K562 (cell line): ENCODE measurements around the gene RSAD1. TPM values are rescaled to one million over a fixed set of nuclear protein-coding genes. Genes with fewer than 3 reads are reported as not detected.

Source experiments
- BRF1 ChIP-seq: IDR thresholded peaks from 3 replicates; pipeline ENCODE4 v1.6.1; 2011; ENCODE audit warnings: borderline replicate concordance, mild to moderate bottlenecking; ENCODE audit not compliant: insufficient read length; ENCODE audit errors: extremely low read depth
- ELK1 ChIP-seq: sonication (generic); formaldehyde crosslinking; IDR thresholded peaks from 2 replicates; pipeline ENCODE4 v1.8.1; 2022; ENCODE audit warnings: missing genetic modification reagents
- KDM4B ChIP-seq, 2 experiments: fragments of 450-650 bp in 1 of 2; sonication (generic) in 1 of 2; IDR thresholded peaks; 2 replicates each; pipeline ENCODE4 v1.6.1; 2016 to 2017; ENCODE audit warnings: borderline replicate concordance in 2 of 2, antibody characterized with exemption in 1 of 2, low read depth in 1 of 2, mild to moderate bottlenecking in 1 of 2
- KLF1 ChIP-seq: fragments of 450-650 bp; IDR thresholded peaks from 2 replicates; pipeline ENCODE4 v1.6.1; 2016; ENCODE audit warnings: missing genetic modification characterization, missing compliant biosample characterization
- KLF6 ChIP-seq: fragments of 250-450 bp; sonication (Bioruptor Pico); IDR thresholded peaks from 2 replicates; pipeline ENCODE4 v1.4.0; 2020; ENCODE audit warnings: mild to moderate bottlenecking, moderate library complexity, borderline replicate concordance
- LARP7 ChIP-seq: fragments of 450-650 bp; IDR thresholded peaks from 2 replicates; pipeline ENCODE4 v1.6.1; 2016
- MXD1 ChIP-seq: fragments of 250-450 bp; sonication (Bioruptor Pico); IDR thresholded peaks from 2 replicates; pipeline ENCODE4 v1.8.0; 2021; ENCODE audit warnings: borderline replicate concordance, mild to moderate bottlenecking, moderate library complexity; ENCODE audit not compliant: poor library complexity, severe bottlenecking
- NR4A1 ChIP-seq, 2 experiments: fragments of 250-450 bp in 1 of 2; fragments of 450-650 bp in 1 of 2; sonication (Bioruptor Pico) in 1 of 2; IDR thresholded peaks; 2 replicates each; pipeline versions ENCODE4 v1.4.0 to v1.6.1; 2016 to 2020; ENCODE audit warnings: mild to moderate bottlenecking in 2 of 2, missing compliant biosample characterization in 1 of 2, missing genetic modification characterization in 1 of 2, moderate library complexity in 1 of 2
- NRF1 ChIP-seq, 2 experiments: fragments of 450-650 bp; IDR thresholded peaks in 1 of 2; conservative IDR thresholded peaks in 1 of 2; 2 replicates each; pipeline ENCODE4 v1.6.1; 2014; ENCODE audit warnings: mild to moderate bottlenecking in 2 of 2
- PTBP1 ChIP-seq: fragments of 200-400 bp; formaldehyde crosslinking; IDR thresholded peaks from 2 replicates; pipeline ENCODE4 v1.6.1; 2017; ENCODE audit warnings: low read depth, low read length
- SIRT6 ChIP-seq: IDR thresholded peaks from one replicate; pipeline ENCODE4 v1.6.1; 2012; ENCODE audit warnings: low read depth, mild to moderate bottlenecking, control low read depth, inconsistent platforms, low read length, moderate library complexity
- STAG1 ChIP-seq: sonication (generic); formaldehyde crosslinking; IDR thresholded peaks from 2 replicates; pipeline ENCODE4 v1.5.0; 2020; ENCODE audit warnings: missing genetic modification reagents, borderline replicate concordance
- TAF7 ChIP-seq: fragments of 450-650 bp; IDR thresholded peaks from 2 replicates; pipeline ENCODE4 v1.6.1; 2016; ENCODE audit warnings: missing genetic modification characterization, missing compliant biosample characterization
- TARDBP ChIP-seq: fragments of 450-650 bp; IDR thresholded peaks from 2 replicates; pipeline ENCODE4 v1.6.1; 2016
- XRCC5 ChIP-seq: fragments of 200-400 bp; formaldehyde crosslinking; IDR thresholded peaks from 2 replicates; pipeline ENCODE4 v1.6.1; 2017; ENCODE audit warnings: low read depth, mild to moderate bottlenecking, low read length
- ZBTB8A ChIP-seq: fragments of 450-650 bp; IDR thresholded peaks from 2 replicates; pipeline ENCODE4 v1.6.1; 2018; ENCODE audit warnings: mild to moderate bottlenecking, moderate library complexity; ENCODE audit not compliant: partially characterized antibody
- ZKSCAN8 ChIP-seq: fragments of 200-800 bp; sonication (Bioruptor generic); IDR thresholded peaks from 2 replicates; pipeline ENCODE4 v1.6.1; 2016; ENCODE audit warnings: missing genetic modification characterization, missing compliant biosample characterization
- ZNF12 ChIP-seq: sonication (generic); formaldehyde crosslinking; IDR thresholded peaks from 2 replicates; pipeline ENCODE4 v1.4.0; 2020; ENCODE audit warnings: mild to moderate bottlenecking, missing genetic modification reagents
- ZNF239 ChIP-seq: fragments of 250-450 bp; sonication (Bioruptor Pico); IDR thresholded peaks from 2 replicates; pipeline ENCODE4 v1.4.0; 2020; ENCODE audit warnings: mild to moderate bottlenecking
- ZNF75A ChIP-seq: fragments of 450-650 bp; formaldehyde crosslinking; IDR thresholded peaks from 2 replicates; pipeline ENCODE4 v1.4.0; 2020; ENCODE audit warnings: mild to moderate bottlenecking
- polyA plus RNA-seq, 8 experiments: library from polyadenylated mRNA; depleted of rRNA in 4 of 8; stranded (reverse) in 5 of 8; unstranded in 3 of 8; fragments of >200 nt; fragmentation: Nextera tagmentation in 2 of 8; fragmentation: Illumina TruSeq in 1 of 8; extraction: Ambion mirVana in 2 of 8; extraction: Trizol in 1 of 8; gene quantifications; 2 replicates each; pipeline versions ENCODE4 v1.2.1 to v1.2.3, GENCODE V29; 2011 to 2014; ENCODE audit warnings: inconsistent platforms in 1 of 8, missing spikeins in 1 of 8
- total RNA-seq, 7 experiments: library from RNA; depleted of rRNA in 6 of 7; stranded (reverse); fragments of >200 nt in 6 of 7; fragmentation: Illumina TruSeq in 2 of 7; extraction: Trizol in 2 of 7; gene quantifications; 2 replicates each; pipeline versions ENCODE4 v1.2.1 to v1.2.3, GENCODE V29; 2011 to 2021; ENCODE audit warnings: low replicate concordance in 1 of 7
- TF ChIP-seq, protein P1 (sequence below): fragments of 250-450 bp; sonication (Bioruptor Pico); IDR thresholded peaks from 2 replicates; pipeline ENCODE4 v1.5.0; 2022; ENCODE audit warnings: mild to moderate bottlenecking
- TF ChIP-seq, protein P2 (sequence below), 2 experiments: IDR thresholded peaks; 2 replicates each; pipeline ENCODE4 v1.6.1; 2011; ENCODE audit warnings: borderline replicate concordance in 1 of 2, control low read depth in 1 of 2, low read depth in 1 of 2, low read length in 1 of 2, mild to moderate bottlenecking in 1 of 2, mixed read lengths in 1 of 2, moderate library complexity in 1 of 2; ENCODE audit not compliant: insufficient read depth in 1 of 2, insufficient read length in 1 of 2, poor library complexity in 1 of 2, severe bottlenecking in 1 of 2; ENCODE audit errors: extremely low read depth in 1 of 2

The RSAD1 gene
- total and polyA plus RNA-seq, 9 of the 15 experiments (the other 6 are each of a cell fraction or from before 2014, with no cell fraction given) = 4.5 to 42.5 (median 26.8) TPM

GRCh38 chr17:50448643-50449042, 30.0 kb upstream of the RSAD1 start (continued):
- TF ChIP-seq, protein P1, sequence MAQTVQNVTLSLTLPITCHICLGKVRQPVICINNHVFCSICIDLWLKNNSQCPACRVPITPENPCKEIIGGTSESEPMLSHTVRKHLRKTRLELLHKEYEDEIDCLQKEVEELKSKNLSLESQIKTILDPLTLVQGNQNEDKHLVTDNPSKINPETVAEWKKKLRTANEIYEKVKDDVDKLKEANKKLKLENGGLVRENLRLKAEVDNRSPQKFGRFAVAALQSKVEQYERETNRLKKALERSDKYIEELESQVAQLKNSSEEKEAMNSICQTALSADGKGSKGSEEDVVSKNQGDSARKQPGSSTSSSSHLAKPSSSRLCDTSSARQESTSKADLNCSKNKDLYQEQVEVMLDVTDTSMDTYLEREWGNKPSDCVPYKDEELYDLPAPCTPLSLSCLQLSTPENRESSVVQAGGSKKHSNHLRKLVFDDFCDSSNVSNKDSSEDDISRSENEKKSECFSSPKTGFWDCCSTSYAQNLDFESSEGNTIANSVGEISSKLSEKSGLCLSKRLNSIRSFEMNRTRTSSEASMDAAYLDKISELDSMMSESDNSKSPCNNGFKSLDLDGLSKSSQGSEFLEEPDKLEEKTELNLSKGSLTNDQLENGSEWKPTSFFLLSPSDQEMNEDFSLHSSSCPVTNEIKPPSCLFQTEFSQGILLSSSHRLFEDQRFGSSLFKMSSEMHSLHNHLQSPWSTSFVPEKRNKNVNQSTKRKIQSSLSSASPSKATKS (CRISPR knock-in tag) = 0 out of 2 replicates have a peak, but pooled peaks have one; percentile 21
- TF ChIP-seq MXD1 (CRISPR knock-in tag) (no peak), NRF1 (conservative IDR thresholded peaks at IDR 0.05 in 1 of 2, IDR thresholded peaks at IDR 0.05 in 1 of 2) (no peak), BRF1 (no peak), ZNF75A (no peak), ZNF12 (no peak), STAG1 (no peak), KDM4B (IDR thresholded peaks at IDR 0.05; ENCODE audit: borderline replicate concordance in 2 of 2, low read depth in 1 of 2) (no peak), TAF7 (peak; percentile 19; the same call in 1 of the 2 replicates), SIRT6 (no peak), XRCC5 (no peak), TARDBP (no peak), ELK1 (CRISPR knock-in tag) (no peak), PTBP1 (no peak), NR4A1 (CRISPR knock-in tag; IDR thresholded peaks at IDR 0.05) (no peak), NR4A1 (tag; IDR thresholded peaks at IDR 0.05) (peak; percentile 92), KLF1 (no peak), ZBTB8A (no peak), LARP7 (no peak), ZNF239 (CRISPR knock-in tag) (peak; percentile 81), ZKSCAN8 (CRISPR knock-in tag) (peak; percentile 75; the same call in 1 of the 2 replicates), KLF6 (CRISPR knock-in tag) (peak; percentile 92)
- TF ChIP-seq, protein P2, sequence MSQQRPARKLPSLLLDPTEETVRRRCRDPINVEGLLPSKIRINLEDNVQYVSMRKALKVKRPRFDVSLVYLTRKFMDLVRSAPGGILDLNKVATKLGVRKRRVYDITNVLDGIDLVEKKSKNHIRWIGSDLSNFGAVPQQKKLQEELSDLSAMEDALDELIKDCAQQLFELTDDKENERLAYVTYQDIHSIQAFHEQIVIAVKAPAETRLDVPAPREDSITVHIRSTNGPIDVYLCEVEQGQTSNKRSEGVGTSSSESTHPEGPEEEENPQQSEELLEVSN (IDR thresholded peaks at IDR 0.05; ENCODE audit: borderline replicate concordance in 1 of 2, extremely low read depth in 1 of 2, insufficient read depth in 1 of 2, insufficient read length in 1 of 2, low read depth in 1 of 2, low read length in 1 of 2, poor library complexity in 1 of 2, severe bottlenecking in 1 of 2) = no peak
